Measurements from ENCODE around the gene AMPD2.
"Not testable (repeated sequence)": the region's sequence is repeated elsewhere in the genome, so short reads cannot be mapped to it uniquely, and the experiment has no call there.

Gene AMPD2

GRCh38 chr1:109655615-109656519, 36.2 kb downstream of the AMPD2 start, which contains the start of gene GSTM4:
Gene GSTM4 (plus strand): TSS chr1:109656099. CDS start chr1:109656390, 291 bp downstream.
- peak in 1 of 2 experiments; percentile 42 for DNase-seq

GRCh38 chr1:109657395-109657794, 37.8 kb downstream of the AMPD2 start:
- DNase-seq, result no peak

GRCh38 chr1:109657970-109658369, 38.3 kb downstream of the AMPD2 start:
- DNase-seq, result no peak

- DNase-seq, result no peak
Measured at GRCh38 chr1:109658533-109659042, 39.0 kb downstream of the AMPD2 start.

GRCh38 chr1:109659145-109659544, 39.5 kb downstream of the AMPD2 start:
- DNase-seq, result no peak

GRCh38 chr1:109659997-109660690, 40.5 kb downstream of the AMPD2 start:
- DNase-seq, result no peak

- DNase-seq, result not testable (repeated sequence)
Measured at GRCh38 chr1:109660691-109661026, 41.0 kb downstream of the AMPD2 start.

GRCh38 chr1:109661391-109661790, 41.8 kb downstream of the AMPD2 start:
- DNase-seq, result no peak

- no peak for DNase-seq
Measured at GRCh38 chr1:109664671-109665070, 45.0 kb downstream of the AMPD2 start.

- peak; percentile 25 to 46 for DNase-seq
Measured at GRCh38 chr1:109667452-109668122, 48.0 kb downstream of the AMPD2 start, which contains the start of gene GSTM2. Gene GSTM2 (plus strand): TSS chr1:109668057. CDS start chr1:109668116, 59 bp downstream.

GRCh38 chr1:109668123-109668775, 48.6 kb downstream of the AMPD2 start:
- DNase-seq, result no peak

- DNase-seq, result no peak
Measured at GRCh38 chr1:109669246-109669948, 49.8 kb downstream of the AMPD2 start.

- not testable (repeated sequence) for DNase-seq
Measured at GRCh38 chr1:109669949-109670302, 50.3 kb downstream of the AMPD2 start.

GRCh38 chr1:109671067-109671466, 51.4 kb downstream of the AMPD2 start:
- DNase-seq, result no peak

- not testable (repeated sequence) for DNase-seq
Measured at GRCh38 chr1:109673861-109674260, 54.2 kb downstream of the AMPD2 start.

GRCh38 chr1:109676683-109677381, 57.2 kb downstream of the AMPD2 start:
- DNase-seq, result not testable (repeated sequence)

- no peak for DNase-seq
Measured at GRCh38 chr1:109677459-109677858, 57.8 kb downstream of the AMPD2 start.

GRCh38 chr1:109678637-109679036, 59.0 kb downstream of the AMPD2 start:
- not testable (repeated sequence) for DNase-seq

All from NCI-H2081 (cell line).